A172 (cell line): Measurements from ENCODE around the gene GRK5. TPM values are rescaled to one million over a fixed set of nuclear protein-coding genes. Genes with fewer than 3 reads are reported as not detected.

Source experiments
- DNase-seq: peaks from one replicate; pipeline ENCODE4 v3.0.0-alpha.2; 2015; ENCODE audit warnings: low spot score
- total RNA-seq: library from RNA; depleted of rRNA; stranded (reverse); fragments of >200 nt; shearing (Covaris generic); gene quantifications from 2 replicates; pipeline ENCODE4 v1.2.3, GENCODE V29; 2014

The GRK5 gene
- total RNA-seq, 1 experiment from 2014 or later, result 13.0 TPM

DNA sequence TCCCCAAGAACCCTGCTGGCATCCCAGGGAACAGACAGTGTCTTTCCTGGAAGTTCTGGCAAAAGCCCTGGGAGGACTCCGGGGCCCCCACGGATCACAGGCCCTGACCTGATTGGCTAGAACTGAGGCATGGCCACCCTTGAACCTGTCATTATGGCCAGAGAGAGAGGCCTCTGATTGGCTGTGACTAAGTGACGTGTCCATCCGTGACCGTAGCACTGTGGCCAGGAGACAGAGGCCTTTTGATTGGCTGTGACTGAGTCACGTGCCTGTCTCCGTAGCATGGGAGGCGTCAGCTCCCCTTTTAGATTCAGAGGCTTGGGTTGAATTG lies 171.3 kb downstream of the GRK5 start:
- DNase-seq, result peak; percentile 69

DNA sequence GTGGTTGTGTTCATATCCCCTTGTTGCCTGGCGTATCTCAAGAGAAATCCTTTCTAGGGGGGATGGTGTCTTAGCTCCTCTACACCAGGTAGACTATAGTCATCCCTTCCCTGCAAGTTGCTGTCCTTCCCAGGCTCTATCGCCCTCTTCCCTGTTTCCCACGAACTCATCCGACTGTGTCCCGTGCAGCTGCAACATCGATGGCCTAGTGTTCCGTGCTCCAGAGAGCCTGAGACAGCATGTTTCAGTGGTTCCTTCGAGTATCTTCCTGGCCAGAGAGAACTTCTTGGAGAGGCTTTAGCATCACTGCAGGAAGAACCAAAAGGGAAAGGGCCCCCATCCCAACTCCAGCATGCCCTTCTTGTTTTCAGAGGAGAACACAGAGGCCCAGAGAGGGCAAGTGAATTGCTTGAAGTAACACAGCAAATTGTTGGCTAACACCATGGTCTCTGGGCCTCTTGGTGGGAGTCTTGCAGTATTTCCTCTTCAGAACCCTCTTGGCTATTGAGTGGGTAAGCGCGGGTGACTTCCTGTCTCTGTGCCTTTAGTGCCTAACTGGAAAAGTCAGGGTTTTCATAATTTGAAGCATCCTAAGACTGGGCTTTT lies 172.2 kb downstream of the GRK5 start:
- DNase-seq, result no peak

DNA sequence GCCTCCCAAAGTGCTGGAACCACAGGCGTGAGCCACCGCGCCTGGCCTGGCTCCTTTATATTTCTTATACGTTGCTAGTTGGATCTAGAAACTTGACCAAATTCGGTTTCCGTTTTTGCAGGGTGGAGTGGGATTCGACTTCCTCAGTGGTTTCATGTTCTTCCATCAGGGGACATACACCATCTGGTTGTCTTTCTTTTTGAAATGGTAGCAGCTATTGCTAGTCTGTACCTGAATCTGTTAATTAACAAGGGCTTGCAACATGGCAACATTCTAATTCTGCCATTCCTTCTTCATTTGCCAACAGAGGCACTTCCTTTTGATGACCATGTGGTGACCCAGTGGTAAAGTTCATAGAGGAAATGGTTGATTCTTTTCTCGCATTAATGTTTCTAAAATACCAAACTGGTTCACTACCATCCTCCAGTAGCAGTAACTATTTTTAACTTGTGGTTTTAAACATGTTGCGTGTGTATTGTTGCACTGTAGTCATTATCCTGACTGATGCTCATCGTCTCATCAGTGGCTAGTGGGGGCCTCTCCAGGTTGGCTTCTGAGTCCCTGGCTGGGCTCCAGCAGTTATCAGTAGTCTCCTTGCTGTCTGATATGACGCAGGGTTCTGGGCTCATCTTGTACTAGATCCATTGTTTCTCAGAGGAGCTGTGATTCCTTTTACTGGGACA lies 175.9 kb downstream of the GRK5 start:
- DNase-seq, result no peak

DNA sequence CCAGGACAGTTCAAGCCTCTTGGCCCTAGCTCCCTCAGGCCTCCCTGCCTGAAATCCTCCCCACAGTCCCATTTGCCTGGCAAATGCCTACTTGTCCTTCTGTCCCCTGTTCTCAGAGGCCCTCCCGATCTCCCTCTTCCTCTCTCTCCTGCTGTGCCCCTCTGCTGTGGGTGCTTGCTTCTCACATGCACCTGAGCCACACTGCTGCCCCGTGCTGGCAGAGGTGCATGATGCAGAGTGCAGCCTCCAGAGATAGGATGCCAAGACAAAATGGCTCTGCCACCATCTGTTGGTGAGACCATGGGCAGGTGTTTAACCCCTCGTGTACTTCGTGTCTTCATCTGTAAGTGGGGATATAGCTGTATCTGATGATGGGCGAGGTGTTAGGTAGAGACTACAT lies 176.8 kb downstream of the GRK5 start:
- no peak for DNase-seq

DNA sequence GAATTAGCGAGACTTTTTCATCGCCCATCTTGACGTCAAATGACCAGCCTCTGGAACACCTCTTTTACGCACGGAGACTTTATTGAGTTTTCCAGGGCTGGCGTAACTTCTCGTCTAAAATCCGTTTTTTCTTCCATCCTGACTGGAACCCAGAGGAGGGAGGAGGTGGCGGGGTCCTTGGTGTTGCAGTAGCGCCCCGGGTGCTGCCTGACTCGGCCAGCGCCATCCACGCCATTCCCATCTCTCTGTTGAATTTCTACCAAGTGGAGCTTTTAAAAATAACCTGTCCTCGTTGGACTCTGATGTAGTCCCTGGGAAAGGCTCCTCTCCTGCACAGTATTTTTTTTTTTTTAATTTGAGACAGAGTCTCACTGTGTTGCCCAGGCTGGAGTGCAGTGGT lies 179.3 kb downstream of the GRK5 start:
- no peak for DNase-seq

DNA sequence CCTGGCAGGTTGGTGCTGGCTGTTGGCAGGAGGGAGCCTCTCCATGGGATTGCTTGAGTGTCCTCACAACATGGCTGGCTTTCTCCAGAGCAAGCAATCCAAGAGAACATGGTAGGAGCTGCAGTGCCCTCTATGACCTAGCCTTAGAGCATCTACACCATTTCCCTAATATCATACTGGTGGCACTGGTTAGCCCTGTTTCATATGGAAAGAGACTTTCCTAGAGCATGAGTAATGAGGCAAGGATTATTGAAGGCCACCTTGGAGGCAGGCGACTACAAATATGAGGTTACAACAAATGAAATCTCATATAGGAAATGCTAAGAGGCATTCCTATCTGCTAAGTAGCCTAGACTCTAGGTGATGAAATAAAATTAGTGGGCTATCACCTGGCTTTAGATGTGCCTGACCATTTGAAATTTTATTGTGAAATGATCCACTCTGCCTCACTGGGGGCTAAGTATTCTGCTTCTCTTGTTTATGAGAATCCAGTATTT lies 181.5 kb downstream of the GRK5 start:
- no peak for DNase-seq

DNA sequence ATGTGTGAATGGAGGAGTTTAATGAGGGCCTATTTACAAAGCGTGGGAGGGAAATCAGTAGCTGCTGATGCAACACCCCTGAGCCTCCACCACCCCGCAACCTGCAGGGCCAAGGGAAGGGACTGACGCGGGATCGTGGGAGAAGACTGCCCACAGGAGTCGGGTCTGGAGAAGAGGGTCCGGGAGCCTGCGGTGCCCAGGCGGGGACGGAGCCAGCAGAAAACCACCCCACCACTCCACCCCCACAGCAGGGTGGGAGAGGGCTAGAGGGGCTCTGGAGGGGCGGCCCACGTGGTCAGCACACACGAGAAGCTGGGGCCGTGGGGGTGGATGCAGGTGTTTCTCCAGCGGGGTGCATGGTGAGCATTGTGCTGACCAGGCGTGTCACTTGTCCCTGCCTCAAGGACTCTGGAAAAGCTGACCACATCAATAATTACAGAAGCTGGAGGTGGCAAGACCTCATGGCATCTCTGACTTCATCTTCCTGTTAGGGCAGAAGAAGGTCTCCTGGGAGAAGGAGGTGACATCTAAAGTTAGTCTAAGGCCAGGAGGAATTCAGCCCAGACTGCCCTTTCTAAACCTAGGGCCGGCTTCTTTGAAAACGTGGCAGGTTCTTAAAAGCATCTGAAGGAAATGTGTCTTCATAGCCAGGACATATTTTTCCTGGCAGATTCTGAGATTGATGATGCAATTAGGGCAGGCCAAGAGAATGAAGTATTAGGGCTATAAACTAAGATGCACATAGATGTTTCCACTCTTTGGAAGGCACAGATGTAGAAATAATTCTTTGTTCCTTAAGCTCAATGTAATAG lies 184.3 kb downstream of the GRK5 start:
- DNase-seq, result no peak

DNA sequence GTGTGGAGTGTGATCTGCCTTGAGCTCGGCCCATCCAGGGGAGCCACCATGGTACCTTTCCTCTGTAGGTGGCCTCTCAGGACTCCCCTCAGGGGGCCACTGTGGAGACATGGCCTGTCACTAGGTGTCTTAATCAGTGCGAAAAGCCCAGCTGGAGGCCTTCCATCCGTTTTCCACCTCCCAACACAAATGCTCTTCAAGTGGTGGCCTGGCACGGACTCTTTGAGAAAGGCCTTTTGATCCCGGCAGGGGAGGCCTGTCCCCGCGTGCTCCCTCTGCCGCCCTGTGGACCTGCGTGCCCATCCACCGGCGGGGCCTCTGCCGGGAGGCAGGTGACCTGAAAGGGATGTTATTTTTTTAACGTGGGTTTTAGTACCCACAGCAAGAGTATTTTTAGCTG lies 185.6 kb downstream of the GRK5 start:
- no peak for DNase-seq

DNA sequence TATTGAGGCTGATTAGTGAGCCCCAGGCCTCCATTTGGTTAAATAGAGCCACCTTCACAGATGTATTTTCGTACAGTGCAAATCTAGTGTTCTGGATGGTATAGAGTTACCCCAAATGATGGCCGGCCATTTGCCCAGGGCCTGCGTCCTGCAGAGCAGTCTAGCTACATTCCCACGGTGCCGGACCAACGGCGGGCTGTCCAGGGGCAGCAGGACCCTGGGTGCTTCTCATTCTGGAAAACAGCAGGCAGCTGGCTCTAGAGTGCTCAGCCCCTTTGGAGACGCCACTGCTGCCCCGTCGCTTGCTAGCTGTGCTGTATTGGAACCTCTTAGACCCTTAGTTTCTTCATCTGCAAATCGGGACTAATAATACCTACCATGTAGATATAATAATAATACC lies 186.1 kb downstream of the GRK5 start:
- DNase-seq, result no peak

DNA sequence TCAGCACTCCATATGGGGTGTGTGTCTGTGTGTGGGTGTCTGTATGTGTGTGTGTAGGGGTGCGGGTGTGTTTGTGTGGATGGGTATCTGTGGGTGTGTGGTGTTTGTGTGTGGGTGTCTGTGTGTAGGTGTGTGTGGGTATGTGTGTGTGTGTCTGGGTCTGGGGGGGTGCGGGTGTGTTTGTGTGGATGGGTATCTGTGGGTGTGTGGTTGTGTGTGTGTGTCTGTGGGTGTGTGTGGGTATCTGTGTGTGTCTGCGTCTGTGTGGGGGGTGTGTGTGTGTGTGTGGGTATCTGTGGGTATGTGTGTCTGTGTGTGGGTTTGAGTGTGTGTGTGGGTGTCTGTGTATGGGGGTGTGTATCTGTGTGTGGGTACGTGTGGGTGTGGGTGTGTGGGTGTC lies 186.5 kb downstream of the GRK5 start:
- DNase-seq, result no peak

DNA sequence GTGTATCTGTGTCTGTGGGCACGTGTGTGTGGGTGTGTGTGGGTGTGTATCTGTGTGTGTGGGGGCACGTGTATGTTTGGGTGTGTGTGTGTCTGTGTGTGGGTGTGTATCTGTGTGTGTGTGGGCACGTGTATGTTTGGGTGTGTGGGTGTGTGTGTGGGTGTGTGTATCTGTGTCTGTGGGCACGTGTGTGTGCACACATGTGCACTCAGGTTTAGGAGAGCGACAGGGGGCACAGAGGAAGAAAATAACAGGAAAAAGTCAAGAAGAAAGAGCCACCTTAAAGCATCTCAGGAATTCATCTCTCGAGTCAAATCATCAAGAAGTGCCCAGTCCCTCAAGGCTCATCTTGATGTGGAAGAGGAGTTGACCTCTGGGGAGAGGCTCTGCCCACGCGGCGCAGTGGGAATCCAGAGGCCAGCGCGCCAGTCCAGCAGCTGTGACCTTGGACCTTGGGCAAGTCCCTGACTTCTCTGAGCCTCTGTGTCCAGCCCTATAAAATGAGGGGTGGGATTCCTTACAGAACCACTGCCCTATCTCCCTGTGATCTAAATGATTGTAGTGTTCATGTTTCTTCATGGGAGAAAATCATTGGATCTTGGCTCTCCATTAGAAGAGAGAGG lies 187.4 kb downstream of the GRK5 start:
- DNase-seq, result no peak

DNA sequence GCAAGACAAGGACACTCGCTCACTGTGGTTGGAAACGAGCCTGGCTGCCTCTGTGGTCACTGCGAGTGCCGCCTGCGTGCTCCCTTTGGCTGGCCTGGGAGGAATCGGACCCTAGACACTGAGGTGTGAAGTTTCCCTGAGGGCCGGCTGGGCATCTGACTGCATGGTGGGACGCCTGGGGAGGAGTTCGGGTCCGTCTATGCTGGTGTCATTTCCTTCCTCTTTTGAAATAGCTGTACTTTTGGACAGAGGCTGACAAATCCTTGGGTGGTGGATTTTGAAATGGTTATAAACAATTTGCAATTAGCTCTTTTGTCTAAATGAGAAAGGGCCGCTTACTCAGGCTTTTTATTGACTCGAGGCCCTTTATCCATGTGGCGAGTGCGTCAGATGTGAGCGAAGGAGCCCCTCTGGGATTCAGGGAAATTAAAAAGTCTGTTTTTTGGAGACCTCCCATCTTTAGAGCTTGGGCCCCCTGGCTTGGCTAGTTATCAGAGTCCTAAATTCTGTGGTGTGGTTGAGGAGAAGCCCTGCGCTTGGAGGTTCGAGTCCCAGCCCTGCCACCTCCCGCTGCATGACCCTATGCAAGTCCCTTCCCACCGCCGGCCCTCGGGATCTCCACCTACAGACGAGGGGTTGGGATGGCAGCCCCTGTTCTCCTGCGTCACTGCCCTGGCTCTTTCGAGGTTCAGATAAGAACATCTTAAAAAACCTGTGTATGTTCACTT lies 188.1 kb downstream of the GRK5 start:
- DNase-seq, result no peak

DNA sequence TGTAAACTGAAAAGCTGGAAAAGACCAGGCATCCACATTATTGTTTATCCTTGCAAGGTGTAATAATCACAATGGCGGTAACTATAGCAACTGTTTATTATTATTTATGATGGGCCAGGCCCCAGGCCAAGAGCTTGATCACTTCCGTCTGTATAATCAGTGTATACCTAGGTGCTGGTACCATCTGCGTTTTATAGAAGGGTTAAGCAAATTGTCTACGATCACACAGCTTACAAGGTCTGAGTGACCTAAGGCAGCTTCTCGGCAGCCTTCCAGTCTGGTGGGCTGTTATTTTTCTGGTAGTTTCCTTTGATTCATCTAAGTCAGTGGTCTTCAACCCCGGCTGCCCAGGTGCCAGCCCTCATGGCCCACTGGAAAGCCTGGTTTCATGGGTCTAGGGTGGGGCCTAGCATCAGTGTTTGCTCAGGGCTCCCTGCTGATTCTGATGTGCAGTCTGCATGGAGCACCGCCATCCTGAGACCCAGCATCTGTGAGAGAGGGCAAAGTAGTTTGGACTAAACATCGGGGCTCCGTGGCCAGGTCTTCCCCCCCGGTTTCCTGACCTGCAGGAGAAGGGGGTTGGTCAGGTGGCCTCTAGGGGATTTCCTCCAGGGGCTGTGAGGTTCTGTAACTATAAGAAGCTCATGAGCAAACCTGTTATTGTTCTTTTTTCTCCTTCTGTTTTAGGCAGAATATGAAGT lies 188.8 kb downstream of the GRK5 start:
- no peak for DNase-seq

DNA sequence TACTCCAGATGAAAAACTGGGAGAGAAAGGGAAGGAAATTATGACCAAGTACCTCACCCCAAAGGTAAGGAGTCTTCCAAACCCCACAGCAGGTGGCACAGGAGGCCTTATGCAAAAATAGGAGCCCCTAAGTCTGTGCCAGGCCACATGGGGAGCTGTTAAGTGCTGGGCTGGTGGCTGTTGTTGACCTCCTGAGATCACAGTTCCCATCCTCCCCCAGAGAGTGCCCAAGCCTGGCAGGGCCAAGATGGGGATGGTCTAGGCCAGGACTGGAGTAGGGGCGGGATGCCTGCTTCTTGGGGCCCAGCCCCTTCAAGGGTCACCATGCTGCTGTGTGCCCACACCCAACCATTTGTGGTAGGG lies 189.3 kb downstream of the GRK5 start:
- no peak for DNase-seq

DNA sequence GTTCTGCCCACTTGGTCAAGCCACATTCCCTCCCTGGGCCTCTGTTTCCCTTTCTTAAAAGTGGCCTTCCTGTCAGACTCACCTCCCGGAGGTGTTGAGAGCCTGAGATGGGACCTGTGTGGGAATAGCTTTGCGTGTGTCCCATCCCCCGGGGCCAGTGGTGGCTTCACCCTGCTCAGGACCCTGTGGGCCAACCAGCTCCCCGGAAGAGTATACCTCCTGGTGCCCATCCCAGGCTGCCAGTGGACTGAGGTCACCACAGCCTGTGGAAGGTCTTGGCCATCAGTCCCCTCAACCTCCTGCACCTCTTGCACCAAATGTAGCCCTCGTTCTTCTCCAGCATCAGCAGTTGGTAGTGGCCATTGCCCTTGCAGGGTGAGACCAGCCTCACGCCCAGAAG lies 190.0 kb downstream of the GRK5 start:
- no peak for DNase-seq

DNA sequence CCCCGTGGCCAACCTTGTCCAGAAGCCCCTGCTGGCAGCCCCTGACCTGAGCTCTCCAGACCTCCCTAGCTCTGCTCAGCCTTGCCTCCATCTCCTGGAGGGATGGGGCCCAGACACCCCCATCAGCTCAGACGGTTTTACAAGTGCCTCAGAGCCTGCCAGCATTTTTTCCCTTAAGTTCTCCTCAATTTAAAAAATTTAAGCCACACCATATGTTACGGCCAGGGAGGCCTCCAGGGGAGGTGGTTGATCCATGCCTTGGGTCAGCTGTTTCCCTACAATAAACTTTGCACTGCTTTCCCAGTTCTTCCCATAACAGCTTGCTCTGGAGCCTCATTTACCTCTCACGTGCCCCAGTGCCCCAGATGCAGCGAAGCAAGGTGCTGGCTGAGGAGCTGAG lies 191.6 kb downstream of the GRK5 start:
- no peak for DNase-seq

DNA sequence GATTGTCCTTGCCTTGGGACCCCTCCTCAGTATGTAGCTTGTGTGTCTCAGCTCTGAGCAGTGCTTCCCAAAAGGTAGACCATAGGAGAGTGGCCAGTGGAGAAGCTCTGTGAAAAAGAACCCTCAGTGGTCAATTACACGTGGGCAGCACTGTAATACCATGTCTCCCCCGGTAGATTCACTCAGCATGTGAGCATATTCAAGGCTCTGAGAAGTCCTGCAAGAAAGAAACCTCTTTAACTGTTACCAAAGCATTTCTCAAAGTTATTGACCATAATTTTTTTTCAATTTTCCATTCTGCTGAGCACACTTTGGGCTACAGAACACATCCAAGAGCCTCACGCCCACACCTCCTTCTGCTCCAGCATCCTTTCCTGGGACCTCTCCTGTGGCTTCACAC lies 192.1 kb downstream of the GRK5 start:
- no peak for DNase-seq

DNA sequence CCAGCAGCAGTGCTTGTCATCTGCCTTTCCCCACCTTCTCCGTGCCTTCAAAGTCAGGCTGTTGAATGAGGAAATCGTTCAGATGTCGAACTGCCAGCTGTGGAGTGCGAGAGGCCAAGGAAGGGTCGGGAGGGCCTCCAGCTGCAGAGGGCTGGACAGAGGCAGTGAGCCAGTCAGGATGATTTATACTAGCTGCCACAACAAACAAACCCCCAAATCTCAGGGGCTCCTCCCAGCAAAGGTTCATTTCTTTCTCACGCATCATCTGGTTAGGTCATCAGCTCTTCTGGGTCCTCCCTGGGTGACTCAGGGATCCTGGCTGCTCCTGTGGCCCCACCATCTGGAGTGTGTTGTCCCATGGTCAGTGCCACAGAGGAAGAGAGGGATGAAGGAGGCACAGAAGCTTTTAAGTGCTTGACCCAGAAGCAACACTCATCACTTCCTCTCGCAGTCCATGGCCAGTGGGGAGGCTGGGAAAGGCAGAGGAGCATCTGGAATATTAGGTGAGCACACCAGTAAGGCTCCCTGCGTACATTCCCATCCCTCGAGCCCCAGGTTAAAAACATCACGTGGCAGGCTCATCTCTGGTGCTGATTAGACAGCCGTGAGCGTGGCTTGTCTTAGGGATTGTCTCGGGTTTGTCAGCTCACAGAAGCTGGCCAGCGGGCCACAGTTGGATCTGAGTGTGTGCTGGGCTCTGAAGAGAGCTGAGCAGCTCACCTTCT lies 194.5 kb downstream of the GRK5 start:
- DNase-seq, result peak; percentile 99

DNA sequence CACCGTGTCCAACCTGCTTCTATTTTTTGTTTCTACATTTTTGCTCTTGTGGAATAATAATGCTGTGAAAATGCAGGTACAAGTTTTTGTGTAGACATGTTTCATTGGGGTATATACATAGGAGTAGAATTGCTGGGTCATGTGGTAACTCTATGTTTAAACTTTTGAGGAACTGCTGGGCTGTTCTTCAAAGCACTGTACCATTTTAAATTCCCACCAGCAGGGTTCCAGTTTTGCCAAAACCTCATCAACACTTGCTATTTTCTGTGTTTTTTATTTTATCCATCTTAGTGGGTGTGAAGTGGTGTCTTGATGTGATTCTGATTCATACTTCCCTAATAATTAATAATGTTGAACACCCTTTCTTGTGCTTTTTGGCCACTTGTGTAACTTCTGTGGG lies 196.6 kb downstream of the GRK5 start:
- DNase-seq, result no peak

DNA sequence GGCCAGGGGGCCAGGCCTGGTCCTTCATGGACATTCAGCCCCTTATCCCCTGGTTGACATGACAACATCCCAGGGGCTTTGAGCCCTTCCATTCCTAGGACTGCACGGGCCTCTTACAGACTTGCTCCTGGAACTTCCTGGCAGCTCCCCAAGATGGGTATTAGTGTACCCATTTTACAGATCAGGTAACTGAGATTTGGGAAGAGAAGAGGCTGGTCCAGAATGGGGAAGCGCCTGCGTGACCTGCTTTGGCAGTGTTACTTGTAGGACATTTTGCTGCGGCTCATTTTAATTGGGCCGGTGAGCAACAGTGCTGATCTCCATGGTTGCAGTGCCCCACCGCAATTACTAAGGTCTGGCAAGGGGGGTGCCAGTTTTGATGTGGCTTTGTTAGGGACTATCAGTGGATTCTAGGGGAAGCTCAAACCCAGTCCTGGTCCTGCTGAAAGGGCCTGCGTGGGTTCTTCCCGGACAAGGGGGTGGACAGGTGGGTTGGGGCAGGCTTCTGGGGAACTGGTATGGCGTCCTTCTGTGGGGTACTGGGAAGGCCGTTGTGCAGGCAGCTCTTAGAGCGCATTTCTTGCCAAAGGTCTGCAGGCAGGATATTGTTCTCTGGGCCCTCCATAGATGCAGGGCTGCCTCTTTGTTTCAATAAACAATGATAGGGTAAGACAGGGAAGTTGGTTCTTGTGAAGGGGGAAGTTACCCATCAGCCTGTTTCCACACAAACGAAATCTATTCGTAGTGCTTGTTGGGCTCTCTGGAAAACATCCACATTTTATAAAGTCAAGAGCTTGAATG lies 197.5 kb downstream of the GRK5 start:
- no peak for DNase-seq
